Measurements from ENCODE around the gene EPB41L4A.

DNA sequence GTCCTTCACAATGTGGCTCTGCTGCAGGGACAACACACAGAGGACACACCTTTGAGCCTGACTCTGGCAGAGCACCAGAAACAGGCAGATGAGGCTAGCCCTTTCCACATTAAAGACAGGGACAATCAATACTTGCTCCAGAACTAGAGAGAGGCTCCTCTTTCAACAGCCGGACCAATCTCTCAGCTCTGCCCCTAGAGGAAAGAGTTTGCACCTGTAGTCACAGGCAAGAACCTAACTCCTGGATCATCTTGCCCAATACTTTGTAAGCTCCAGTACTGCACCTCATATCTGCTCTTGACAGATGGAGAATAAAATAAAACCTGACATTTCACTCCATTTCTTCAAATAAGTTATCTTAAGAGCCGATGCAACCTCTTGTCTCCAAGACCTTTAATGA is 52.1 kb downstream of the EPB41L4A start:
- TF ChIP-seq POLR2AphosphoS5 (IDR thresholded peaks at IDR 0.05) (no peak), EZH2 (IDR thresholded peaks at IDR 0.05; ENCODE audit: borderline replicate concordance, insufficient read depth, low read length, poor library complexity, severe bottlenecking) (no peak), TAF1 (IDR thresholded peaks at IDR 0.05; ENCODE audit: low read depth) (no peak), EP300 (conservative IDR thresholded peaks at IDR 0.05; ENCODE audit: poor library complexity, severe bottlenecking) (no peak), SMC3 (conservative IDR thresholded peaks at IDR 0.05; ENCODE audit: poor library complexity) (no peak), MXI1 (conservative IDR thresholded peaks at IDR 0.05; ENCODE audit: poor library complexity, severe bottlenecking) (no peak)
- TF ChIP-seq, protein P1, sequence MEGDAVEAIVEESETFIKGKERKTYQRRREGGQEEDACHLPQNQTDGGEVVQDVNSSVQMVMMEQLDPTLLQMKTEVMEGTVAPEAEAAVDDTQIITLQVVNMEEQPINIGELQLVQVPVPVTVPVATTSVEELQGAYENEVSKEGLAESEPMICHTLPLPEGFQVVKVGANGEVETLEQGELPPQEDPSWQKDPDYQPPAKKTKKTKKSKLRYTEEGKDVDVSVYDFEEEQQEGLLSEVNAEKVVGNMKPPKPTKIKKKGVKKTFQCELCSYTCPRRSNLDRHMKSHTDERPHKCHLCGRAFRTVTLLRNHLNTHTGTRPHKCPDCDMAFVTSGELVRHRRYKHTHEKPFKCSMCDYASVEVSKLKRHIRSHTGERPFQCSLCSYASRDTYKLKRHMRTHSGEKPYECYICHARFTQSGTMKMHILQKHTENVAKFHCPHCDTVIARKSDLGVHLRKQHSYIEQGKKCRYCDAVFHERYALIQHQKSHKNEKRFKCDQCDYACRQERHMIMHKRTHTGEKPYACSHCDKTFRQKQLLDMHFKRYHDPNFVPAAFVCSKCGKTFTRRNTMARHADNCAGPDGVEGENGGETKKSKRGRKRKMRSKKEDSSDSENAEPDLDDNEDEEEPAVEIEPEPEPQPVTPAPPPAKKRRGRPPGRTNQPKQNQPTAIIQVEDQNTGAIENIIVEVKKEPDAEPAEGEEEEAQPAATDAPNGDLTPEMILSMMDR (IDR thresholded peaks at IDR 0.05; ENCODE audit: poor library complexity, severe bottlenecking): no peak
- TF ChIP-seq, protein P2, sequence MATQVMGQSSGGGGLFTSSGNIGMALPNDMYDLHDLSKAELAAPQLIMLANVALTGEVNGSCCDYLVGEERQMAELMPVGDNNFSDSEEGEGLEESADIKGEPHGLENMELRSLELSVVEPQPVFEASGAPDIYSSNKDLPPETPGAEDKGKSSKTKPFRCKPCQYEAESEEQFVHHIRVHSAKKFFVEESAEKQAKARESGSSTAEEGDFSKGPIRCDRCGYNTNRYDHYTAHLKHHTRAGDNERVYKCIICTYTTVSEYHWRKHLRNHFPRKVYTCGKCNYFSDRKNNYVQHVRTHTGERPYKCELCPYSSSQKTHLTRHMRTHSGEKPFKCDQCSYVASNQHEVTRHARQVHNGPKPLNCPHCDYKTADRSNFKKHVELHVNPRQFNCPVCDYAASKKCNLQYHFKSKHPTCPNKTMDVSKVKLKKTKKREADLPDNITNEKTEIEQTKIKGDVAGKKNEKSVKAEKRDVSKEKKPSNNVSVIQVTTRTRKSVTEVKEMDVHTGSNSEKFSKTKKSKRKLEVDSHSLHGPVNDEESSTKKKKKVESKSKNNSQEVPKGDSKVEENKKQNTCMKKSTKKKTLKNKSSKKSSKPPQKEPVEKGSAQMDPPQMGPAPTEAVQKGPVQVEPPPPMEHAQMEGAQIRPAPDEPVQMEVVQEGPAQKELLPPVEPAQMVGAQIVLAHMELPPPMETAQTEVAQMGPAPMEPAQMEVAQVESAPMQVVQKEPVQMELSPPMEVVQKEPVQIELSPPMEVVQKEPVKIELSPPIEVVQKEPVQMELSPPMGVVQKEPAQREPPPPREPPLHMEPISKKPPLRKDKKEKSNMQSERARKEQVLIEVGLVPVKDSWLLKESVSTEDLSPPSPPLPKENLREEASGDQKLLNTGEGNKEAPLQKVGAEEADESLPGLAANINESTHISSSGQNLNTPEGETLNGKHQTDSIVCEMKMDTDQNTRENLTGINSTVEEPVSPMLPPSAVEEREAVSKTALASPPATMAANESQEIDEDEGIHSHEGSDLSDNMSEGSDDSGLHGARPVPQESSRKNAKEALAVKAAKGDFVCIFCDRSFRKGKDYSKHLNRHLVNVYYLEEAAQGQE (IDR thresholded peaks at IDR 0.05; ENCODE audit: borderline replicate concordance): no peak

Data from neural cell (in vitro differentiated cells).